Inflammatory macrophage (primary cell): ENCODE data around the gene SLFNL1.

Experiments used
- DNase-seq, 2 donors: peaks; one replicate each; pipeline ENCODE4 v3.0.0-alpha.2; 2020 to 2022

SLFNL1 gene

DNA sequence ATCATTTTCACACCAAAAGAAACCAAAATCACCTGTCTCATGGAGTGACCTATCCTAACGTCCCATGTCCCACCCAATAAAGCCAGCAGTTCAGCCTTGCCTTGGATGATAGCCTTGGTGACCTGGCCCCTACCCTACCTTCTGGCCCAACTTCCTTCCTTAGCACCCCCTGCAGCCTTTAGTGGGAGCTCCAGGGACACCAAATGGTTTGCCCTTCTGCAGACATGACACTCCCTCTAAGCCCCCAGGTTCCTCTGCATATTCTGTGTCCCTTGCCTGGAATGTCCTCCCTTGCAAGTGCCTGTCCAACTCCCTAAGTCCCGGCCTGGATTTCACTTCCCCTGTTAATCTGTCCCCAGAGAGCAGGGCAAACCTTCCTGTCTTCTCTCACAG, 2.2 kb downstream of the SLFNL1 start:
- DNase-seq = no peak

DNA sequence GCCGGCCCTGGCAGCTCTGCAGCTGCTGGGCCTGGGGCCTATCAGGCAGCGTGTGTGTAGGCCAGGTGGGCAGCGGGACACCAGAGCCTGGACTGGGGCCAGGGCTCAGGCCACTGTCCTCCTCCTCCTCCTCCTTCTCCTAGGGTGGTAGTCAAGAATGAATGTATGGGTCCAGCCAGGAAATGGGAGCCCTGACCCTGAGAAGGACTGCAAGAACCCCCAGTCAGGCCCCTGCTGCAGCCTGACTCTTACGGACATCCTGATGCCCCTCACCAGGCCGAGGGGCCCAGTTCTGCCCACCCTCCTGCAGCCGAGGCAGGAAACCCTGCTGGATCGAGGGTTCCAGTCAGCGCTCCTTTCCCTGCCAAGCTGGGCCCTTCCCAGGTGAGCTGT, 3.5 kb downstream of the SLFNL1 start:
- DNase-seq = no peak

DNA sequence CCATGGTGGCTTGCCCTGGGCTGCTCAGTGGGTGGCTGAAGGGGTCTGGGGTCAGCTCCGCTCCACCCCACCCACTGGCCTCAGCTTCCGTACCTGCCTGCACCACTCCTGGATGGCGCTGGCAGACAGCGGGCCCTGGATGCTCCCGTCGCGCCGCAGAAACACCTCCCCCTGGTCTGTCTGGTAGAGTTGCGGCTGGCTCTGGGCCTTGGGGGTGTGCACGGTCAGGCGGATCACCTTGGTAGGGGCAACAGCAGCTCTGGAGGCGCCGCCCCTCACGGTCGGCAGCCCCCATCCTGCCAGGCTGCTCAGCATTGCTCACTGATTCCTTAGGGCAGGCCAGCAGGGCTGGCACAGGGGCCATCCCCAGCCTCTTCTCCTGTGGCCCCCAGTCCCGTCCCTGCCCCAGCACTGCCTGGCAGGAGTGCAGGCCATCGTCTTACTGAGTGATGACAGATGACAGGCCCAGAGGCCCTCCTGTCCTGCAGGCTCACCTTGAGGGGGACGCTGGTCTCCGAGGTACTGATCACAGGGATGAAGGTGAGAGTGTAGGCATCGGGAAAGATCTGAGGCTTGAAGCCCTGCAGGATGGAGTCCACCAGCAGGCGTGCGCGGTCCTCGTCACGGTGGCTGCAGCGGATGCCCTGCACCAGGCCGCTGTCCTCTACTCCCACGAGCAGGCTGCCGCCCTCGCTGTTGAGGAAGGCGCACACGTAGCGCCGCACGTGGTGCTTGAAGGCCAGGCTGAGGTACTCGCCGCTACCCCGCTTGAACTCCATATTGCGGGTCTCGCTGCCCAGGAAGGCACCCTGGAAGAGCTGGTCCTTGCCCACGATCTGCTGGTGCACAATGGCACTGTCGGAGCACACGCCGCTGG, 4.1 kb downstream of the SLFNL1 start:
- DNase-seq = no peak

DNA sequence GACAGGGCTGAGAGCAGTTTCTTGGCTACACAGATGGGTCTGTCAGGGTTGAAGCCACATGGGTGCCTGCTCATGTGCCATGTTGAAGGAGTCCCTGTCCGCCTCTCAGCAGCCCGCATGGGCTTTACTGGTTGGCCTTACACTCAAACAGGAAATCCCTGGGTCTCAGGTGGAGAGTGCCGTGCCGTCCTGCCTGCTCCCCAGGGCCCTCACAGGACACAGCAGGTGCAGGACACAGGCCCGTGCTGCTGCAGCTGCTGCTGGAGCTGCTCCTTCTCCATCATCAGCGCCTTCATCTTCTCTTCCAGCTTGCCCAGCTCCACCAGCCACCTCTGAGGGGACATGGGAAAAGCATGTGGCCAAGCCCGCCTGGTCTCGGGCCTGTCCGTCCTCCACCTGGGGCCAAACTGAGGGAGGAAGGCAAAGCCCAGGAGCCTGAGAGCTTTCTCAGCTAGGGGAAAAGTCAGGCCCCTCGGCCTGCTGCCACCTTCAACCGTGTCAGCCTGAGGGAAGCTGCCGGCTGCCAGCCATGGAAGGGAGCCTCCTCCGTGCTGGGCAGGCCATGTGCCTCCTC, 5.5 kb downstream of the SLFNL1 start:
- no peak for DNase-seq

DNA sequence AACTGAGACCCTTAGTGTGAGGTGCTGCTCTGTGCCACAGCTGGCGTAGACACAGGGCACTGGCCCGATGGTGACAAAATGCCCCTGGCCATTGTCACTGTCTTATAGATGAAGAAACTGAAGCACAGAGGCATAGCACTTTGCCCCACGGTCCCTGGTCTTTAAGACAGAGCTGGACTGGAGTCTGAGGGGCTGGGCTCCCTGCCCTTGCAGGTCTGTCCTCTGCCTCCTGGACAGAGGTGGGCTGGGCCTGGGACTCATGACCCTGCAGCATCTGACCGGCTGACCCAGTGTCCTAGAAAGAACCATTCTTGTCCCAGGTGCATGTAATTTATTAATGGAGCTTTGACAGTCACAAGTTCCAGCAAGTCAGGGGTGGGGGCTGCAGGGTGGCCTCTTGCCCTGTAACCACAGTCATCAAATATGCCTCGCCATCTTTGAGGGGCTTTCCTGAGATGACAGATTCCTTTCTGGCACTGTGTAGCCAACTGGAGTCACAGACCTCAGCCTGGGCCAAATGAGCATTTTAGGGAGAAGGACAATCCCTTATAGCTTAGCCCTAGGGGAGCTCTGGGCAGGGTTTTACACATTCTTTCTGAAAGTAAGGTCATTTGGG, 6.1 kb downstream of the SLFNL1 start:
- DNase-seq = no peak

DNA sequence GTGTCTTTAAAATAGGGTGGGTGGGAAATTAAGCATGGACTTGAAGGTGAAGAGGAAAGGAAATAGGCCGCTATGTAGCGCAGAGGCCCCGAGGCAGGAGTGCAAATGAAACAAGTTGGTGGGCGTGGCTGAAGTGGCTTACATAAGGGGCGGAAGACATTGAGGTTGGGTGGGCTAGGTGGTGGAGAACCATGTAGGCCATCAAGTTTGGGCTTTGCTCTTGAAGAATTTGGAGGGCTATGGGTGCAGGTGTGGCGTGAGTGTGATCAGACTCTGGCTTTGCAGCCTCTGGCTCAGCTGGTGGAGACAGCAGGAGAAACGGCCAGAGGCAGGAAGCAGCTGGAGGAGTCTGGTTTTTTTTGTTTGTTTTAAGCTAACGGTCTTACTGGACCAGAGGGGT, 6.7 kb downstream of the SLFNL1 start:
- DNase-seq = no peak

DNA sequence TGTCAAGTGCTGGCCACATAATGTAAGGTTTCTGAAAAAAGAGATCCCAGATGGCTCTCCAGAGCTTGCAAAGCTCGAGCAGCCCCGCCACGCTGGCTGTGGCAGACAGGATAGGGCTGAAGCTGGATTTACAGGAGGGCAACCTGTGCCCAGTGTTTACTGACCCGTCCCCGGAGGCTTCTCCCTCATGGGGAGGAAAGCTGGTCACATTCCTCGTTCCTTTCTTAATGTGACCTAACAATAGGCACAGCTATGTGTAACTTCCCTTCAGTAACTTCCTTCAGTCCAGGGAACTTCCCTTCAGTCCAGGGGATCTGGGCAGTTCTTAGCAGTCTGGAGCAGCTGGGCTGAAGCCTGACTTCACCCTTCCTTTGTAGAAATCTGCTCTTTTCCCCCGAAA, 7.7 kb downstream of the SLFNL1 start:
- peak; percentile 75 to 84 for DNase-seq

DNA sequence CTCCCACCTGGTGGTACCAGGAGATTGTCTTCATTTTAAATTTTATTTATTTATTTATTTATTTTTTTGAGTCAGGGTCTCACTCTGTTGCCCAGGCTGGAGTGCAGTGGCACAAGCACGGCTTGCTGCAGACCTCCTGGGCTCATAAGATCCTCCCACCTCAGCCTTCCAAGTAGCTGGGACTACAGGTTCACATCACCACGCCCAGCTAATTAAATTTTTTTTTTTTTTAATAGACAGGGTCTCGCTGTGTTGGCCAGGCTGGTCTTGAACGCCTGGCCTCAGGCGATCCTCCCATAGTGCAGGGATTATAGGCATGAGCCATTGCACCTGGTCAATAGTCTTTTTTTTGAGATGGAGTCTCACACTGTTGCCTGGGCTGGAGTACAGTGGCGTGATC, 8.5 kb downstream of the SLFNL1 start:
- no peak for DNase-seq

DNA sequence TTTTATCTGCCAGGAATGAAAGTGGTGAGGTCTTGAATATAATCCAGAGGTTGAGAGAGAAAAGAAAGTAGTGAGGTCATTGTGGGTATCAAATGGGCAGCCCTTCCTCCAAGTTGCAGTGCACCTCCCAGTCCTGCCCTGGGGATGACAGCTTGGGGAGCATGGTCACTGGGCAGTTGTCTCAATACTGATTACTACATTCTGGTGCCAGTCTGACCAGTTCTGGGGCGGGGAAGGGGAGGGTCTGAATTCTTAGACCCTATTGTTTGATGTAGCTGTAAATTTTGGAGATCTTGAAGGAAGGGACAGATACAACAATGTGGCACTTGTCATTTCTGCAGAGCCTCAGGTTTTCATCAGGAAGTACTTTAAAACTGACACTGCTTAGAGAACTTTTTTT, 11.2 kb downstream of the SLFNL1 start:
- no peak for DNase-seq

DNA sequence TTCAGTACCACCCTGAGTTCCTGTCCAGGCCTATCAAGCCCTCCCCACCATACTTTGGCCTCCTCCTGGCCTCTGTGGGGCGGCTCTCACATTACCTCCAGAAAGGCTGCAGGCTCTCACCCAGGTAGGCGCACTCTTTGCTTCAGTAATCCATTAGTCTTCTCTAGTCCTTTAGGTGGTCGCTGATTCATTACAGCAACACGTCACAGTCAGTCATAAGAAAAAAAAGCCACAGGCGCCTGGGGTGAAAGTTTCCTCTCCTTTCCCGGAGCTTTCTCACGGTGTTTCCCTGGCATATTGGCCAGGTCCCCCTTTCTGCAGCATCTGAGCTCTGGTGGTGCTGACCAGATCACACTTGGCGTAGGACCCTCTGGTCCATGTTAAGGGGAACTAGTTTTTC, 12.1 kb downstream of the SLFNL1 start:
- no peak for DNase-seq

DNA sequence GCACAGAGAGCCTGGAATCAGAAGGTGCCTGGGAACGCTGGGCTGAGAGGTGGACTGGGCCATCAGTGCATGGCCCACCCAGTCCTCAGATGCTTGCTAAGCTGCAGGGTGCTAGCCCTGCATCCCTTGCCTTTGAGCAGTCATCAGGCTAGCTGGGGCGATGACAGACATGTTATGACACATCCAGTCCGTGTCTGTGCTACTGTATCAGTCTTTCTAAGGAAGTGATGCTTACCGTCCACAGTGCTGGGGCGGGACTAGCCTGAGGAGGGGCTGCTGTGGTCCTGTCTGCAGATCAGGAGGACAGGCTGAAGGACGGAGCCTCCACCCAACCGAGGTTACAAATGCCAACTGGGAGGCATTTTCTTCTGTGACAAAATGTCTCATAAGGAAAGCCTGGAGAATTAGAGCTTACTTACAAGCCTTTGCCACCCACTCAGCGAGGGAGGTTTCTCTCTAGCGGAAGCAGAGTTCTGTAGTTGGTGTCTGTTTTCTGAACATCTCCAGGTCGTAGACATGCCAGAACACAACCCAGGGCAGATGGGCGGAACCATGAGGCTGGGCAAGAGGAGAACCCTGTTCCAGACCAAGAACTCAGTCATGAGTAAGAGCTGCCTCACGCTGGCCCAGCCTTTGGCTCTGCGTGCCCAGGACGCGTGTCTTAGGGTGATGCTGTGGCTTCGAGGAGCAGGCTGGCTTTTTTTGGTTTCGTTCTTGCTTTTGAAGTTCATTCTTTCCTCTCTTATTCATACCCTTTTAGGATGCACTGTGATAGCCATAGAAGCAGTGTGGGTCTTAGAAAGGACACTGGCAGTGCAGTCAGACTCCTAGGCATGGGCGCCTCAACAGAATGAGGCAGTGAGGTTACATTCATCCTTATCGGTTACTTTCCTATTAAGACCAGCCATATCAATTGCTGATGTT, 14.3 kb downstream of the SLFNL1 start:
- DNase-seq = no peak

DNA sequence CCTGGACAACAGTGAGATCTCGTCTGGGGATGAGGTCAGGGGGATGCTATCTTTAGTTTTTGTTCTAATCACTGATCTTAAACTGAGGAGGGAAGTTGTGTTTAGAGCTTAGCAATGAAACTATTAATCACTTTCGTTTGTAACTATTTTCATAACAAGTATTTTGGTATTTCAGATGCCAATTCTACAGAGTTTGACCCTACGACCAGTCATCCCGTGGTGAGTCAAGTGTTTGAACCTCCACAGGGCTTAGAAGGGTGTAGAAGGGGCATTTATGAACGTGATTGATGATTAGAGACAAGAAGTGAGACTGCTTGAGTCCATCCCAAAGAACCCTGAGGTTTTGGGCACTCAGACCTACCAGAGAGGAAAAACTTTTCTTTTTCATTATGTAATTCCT, 15.6 kb downstream of the SLFNL1 start:
- DNase-seq = no peak

DNA sequence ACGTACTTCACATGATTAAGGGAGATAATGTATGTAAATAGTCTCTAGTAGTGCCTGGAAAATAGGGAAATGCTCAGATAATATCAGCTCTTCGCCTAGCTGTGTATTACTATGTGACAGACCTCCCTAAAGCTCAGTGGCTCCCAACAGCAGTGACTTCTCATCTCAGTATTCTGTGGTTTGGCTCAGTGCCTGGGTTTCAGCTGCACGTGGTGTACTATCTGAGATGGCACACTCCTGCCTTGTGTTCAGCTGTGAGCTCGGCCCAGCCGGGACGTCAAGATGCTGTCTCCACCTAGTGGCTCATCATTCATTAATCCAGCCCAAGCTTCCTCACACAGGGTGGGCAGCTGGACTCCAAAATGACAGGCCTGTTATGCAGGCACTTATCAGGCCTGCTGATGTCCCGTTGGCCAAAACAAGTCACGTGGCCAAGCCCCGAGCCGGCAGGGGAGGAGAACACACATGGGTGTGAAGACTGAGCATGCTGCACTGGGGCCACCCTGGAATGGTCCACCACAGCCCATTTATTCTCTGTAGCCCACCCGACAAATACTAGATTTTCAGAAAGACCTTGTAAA, 17.8 kb downstream of the SLFNL1 start:
- DNase-seq = peak; percentile 92 to 96

DNA sequence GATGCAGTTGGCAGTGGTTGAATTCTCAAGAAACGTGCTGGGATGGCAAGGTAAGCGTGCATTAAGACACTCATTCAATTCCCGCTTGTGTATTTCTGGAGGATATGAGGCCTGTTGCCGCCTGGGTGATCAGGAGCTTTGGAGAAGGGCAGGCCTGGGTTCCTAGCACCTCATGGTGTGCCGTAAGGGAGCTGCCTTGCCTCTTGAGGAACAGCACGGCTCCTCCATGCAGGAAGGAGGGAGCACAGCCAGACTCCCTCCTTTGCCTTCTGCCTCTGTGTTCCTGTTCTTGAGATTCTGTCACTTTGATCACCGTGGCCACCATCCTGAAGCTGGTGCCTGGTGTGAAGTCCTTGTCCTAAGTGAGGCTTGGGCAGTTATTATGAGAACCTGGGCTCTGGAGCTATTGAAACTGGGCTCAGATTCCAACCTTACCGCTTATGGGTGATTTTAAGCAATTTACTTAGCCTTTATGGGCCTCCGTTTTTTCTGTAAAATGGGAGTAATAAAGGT, 18.3 kb downstream of the SLFNL1 start:
- no peak for DNase-seq

DNA sequence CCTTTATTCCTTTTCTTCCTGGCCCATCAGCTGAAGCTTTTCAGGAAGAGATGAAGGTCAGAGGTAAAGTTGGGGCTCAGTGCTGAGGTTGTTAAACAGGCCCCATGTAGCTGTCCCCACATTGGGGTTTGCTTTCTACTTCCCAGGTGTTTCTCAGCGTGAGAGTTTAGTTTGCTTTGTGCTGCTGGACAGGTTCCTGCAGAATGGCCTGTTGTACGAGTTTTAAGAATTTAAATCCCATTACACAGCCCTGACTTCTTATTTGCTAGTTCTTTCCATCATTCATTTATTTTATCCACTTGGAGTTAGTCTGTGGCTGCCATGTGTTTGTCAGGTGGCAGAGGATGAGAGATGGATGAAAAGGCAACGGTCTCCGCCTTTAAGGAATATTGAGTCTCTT, 22.9 kb downstream of the SLFNL1 start:
- no peak for DNase-seq

DNA sequence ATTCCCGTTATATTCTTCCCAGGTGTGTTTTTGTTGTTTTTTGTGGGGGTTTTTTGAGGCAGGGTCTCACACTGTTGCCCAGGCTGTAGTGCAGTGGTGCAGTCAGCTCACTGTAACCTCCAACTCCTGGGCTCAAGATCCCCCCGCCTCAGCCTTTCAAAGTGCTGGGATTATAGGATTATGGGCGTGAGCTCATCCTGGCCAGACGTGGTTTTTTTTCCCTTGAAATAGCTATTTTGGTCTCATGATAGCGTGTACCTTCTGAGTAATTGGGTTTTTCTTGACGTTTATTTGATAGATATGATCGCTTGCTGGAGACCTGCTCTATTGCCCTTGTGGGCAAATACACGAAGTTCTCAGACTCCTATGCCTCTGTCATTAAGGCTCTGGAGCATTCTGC, 24.4 kb downstream of the SLFNL1 start:
- no peak for DNase-seq

DNA sequence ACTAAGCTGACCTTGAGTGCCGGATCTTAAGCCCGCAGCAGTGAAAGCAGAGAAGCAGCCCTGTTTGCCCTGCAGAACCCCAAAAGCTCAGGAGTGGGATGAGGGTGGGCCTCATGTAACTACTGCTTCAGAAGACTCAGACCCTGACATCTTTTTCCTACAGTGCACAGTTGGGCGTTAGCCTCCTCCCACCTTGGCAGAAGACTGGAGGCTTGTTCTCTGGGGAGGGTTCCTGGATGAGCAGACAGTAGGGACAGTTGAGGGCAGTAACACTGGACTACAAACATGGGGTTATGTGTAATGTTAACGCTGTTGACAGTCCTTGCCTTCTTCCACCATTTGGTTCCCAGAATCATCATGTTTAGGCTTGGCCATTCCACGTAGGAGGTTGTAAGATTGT, 32.5 kb downstream of the SLFNL1 start:
- DNase-seq = no peak

DNA sequence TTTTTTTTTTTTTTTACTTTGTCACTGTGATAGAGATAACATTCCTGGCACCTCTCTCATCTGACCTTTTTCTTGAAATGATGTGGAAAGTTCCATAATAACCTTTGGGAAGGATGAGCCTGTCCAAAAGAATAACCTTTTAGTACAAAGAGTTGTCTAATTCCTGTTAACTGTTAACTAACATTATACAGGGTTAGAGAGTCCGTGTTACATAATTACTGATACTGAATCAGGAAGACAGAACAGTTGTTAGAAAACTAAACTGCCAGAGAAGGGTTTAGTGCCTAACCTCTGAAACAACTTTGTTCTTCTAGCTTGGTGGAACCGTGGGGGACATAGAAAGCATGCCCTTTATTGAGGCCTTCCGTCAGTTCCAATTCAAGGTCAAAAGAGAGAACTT, 33.2 kb downstream of the SLFNL1 start:
- no peak for DNase-seq

DNA sequence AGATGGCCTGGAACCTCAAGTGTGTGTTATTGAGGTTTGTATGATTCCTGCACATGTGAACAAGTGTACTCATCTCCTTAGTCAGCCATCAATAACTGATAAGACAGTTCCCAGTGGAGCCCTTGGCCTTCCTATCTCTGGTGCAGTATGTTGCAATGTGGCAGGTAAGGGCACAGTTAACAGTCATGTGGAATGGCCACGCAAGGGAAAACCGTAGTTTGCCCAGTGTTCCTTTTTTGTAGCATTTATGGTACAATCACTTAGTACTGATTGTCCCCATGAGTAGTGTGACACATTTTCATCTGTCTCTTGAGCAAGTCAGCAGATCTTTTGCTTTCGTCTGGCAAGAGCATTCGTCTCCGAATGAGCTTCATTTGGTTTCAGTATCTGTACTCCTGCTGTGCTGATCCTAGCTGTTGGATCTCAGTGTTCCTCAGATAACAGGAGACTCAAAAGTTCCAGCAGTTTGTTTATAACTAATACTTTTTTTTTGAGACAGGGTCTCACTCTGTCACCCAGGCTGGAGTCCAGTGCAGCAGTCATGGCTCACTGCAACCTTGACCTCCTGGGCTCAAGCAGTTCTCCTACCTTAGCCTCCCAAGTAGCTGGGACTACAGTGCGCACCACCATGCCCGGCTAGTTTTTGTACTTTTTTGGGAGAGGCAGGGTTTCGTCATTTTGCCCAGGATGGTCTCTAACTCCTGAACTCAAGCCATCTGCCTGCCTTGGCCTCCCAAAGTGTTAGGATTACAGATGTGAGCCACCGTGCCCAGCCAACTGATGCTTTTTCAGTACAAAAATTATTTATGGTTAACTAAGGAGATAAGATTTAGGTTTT, 33.9 kb downstream of the SLFNL1 start:
- no peak for DNase-seq

DNA sequence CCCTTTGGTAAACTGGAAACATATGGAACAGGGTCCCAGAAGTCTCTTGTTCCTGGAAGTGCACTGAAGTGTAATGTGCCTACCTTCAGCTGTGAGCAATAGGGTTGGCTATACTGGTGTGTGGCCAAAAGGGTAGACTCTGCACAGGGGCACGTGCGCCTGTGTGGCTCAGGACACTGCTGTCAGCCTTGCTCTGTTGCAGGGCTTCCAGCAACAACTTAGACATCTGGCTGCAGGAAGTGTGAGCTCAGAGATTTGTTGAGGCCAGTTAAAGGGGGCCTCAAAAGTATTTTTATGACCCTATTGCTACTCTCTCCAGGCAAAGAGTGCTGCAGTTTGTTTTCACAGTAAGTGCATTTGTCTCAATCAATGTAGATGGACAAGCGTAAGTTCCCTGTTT, 34.6 kb downstream of the SLFNL1 start:
- no peak for DNase-seq

DNA sequence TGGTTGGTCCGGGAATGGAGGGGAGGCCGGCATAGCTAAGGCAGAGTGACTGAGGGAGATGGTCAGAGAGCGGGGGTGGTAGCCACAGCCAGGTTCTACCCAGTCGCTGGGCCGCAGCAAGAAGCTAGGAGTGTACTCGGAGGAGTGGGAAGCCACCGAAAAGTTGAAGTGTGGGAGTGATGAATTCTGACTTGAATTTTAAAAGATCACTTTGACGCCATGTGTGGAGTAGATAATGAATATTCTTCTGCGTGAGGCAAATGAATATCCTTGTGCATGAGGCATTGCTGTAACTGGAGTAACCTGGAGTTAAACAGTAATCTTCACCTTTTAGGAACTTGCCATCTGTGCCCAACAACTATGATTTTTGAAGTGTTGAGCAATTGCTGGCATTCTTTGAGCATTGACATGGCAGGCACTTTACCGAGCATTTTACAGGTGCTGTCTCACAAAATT, 35.2 kb downstream of the SLFNL1 start:
- no peak for DNase-seq
